SK-N-SH treated with all-trans-retinoic acid at 6 μM for 48 hours (cell line): Measurements from ENCODE around the gene TAS2R43.

Experiments used
- ARNTL ChIP-seq: fragments of 450-650 bp; formaldehyde crosslinking; IDR thresholded peaks from 2 replicates; pipeline ENCODE4 v1.5.0; 2020; ENCODE audit warnings: low read depth, mild to moderate bottlenecking, moderate library complexity, borderline replicate concordance
- ESRRG ChIP-seq: fragments of 250-450 bp; sonication (Bioruptor Pico); IDR thresholded peaks from 2 replicates; pipeline ENCODE4 v1.6.1; 2021; ENCODE audit warnings: mild to moderate bottlenecking
- ISL1 ChIP-seq: fragments of 250-450 bp; sonication (Bioruptor Pico); IDR thresholded peaks from 2 replicates; pipeline ENCODE4 v2.1.2; 2022; ENCODE audit warnings: mild to moderate bottlenecking, moderate library complexity
- RARB ChIP-seq: fragments of 250-450 bp; sonication (Bioruptor Pico); IDR thresholded peaks from 2 replicates; pipeline ENCODE4 v1.8.0; 2021; ENCODE audit warnings: mild to moderate bottlenecking, moderate library complexity
- TF ChIP-seq, protein P1 (sequence below): fragments of 250-450 bp; sonication (Bioruptor Pico); IDR thresholded peaks from 2 replicates; pipeline ENCODE4 v1.8.0; 2020; ENCODE audit warnings: mild to moderate bottlenecking, moderate library complexity, borderline replicate concordance
- TF ChIP-seq, protein P2 (sequence below): fragments of 250-450 bp; sonication (Bioruptor Pico); IDR thresholded peaks from 2 replicates; pipeline ENCODE4 v1.5.0; 2020; ENCODE audit warnings: mild to moderate bottlenecking, moderate library complexity

DNA sequence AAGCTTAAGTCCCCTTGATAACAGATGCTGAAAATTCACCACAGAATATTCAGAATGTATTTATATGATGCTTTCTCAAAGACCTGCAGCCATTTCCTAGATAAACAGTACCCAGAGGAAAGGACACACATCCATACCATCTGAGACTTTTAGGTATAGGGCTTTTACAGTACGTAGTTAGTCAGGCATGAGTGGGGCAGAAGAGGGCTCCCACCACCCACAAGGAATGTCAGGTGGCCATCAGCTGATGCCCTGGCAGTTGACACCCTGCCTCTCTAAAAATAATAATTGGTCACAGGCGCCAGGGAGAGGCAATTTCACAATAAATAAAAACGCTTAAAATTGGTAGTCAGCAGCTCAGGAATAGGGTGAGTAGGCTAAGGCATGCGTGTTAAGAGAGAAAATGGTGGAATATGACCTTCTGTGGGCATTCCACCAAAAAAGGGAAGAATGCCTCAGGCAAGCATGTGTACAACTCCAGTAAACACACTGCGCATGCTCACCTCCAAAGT lies 22.2 kb downstream of the TAS2R43 start:
- TF ChIP-seq ISL1 (CRISPR knock-in tag) (no peak), ESRRG (CRISPR knock-in tag) (no peak), RARB (CRISPR knock-in tag) (no peak), ARNTL (CRISPR knock-in tag) (no peak)
- TF ChIP-seq, protein P1, sequence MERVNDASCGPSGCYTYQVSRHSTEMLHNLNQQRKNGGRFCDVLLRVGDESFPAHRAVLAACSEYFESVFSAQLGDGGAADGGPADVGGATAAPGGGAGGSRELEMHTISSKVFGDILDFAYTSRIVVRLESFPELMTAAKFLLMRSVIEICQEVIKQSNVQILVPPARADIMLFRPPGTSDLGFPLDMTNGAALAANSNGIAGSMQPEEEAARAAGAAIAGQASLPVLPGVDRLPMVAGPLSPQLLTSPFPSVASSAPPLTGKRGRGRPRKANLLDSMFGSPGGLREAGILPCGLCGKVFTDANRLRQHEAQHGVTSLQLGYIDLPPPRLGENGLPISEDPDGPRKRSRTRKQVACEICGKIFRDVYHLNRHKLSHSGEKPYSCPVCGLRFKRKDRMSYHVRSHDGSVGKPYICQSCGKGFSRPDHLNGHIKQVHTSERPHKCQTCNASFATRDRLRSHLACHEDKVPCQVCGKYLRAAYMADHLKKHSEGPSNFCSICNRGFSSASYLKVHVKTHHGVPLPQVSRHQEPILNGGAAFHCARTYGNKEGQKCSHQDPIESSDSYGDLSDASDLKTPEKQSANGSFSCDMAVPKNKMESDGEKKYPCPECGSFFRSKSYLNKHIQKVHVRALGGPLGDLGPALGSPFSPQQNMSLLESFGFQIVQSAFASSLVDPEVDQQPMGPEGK (CRISPR knock-in tag), result no peak
- TF ChIP-seq, protein P2, sequence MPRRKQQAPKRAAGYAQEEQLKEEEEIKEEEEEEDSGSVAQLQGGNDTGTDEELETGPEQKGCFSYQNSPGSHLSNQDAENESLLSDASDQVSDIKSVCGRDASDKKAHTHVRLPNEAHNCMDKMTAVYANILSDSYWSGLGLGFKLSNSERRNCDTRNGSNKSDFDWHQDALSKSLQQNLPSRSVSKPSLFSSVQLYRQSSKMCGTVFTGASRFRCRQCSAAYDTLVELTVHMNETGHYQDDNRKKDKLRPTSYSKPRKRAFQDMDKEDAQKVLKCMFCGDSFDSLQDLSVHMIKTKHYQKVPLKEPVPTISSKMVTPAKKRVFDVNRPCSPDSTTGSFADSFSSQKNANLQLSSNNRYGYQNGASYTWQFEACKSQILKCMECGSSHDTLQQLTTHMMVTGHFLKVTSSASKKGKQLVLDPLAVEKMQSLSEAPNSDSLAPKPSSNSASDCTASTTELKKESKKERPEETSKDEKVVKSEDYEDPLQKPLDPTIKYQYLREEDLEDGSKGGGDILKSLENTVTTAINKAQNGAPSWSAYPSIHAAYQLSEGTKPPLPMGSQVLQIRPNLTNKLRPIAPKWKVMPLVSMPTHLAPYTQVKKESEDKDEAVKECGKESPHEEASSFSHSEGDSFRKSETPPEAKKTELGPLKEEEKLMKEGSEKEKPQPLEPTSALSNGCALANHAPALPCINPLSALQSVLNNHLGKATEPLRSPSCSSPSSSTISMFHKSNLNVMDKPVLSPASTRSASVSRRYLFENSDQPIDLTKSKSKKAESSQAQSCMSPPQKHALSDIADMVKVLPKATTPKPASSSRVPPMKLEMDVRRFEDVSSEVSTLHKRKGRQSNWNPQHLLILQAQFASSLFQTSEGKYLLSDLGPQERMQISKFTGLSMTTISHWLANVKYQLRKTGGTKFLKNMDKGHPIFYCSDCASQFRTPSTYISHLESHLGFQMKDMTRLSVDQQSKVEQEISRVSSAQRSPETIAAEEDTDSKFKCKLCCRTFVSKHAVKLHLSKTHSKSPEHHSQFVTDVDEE, result no peak
